ENCODE results near the gene BMP6.

GRCh38 chr6:7902221-7902620 lies 176.3 kb downstream of the BMP6 start:
- TF ChIP-seq CTCF (conservative IDR thresholded peaks at IDR 0.05; ENCODE audit: low read depth in 2 of 2) (no peak), ZNF331 (CRISPR knock-in tag; IDR thresholded peaks at IDR 0.05; ENCODE audit: low read depth) (no peak), EZH2 (IDR thresholded peaks at IDR 0.05; ENCODE audit: low read depth, unreplicated experiment) (no peak), EZH2phosphoT487 (IDR thresholded peaks at IDR 0.05; ENCODE audit: unreplicated experiment) (no peak), POLR2AphosphoS5 (IDR thresholded peaks at IDR 0.05; ENCODE audit: low read depth) (no peak), NANOG (IDR thresholded peaks at IDR 0.05; ENCODE audit: borderline replicate concordance) (no peak), ETS1 (IDR thresholded peaks at IDR 0.05) (no peak), CREB1 (CRISPR knock-in tag; IDR thresholded peaks at IDR 0.05; ENCODE audit: low read depth) (no peak), JUNB (IDR thresholded peaks at IDR 0.05; ENCODE audit: unreplicated experiment) (no peak)
- TF ChIP-seq, protein P1, sequence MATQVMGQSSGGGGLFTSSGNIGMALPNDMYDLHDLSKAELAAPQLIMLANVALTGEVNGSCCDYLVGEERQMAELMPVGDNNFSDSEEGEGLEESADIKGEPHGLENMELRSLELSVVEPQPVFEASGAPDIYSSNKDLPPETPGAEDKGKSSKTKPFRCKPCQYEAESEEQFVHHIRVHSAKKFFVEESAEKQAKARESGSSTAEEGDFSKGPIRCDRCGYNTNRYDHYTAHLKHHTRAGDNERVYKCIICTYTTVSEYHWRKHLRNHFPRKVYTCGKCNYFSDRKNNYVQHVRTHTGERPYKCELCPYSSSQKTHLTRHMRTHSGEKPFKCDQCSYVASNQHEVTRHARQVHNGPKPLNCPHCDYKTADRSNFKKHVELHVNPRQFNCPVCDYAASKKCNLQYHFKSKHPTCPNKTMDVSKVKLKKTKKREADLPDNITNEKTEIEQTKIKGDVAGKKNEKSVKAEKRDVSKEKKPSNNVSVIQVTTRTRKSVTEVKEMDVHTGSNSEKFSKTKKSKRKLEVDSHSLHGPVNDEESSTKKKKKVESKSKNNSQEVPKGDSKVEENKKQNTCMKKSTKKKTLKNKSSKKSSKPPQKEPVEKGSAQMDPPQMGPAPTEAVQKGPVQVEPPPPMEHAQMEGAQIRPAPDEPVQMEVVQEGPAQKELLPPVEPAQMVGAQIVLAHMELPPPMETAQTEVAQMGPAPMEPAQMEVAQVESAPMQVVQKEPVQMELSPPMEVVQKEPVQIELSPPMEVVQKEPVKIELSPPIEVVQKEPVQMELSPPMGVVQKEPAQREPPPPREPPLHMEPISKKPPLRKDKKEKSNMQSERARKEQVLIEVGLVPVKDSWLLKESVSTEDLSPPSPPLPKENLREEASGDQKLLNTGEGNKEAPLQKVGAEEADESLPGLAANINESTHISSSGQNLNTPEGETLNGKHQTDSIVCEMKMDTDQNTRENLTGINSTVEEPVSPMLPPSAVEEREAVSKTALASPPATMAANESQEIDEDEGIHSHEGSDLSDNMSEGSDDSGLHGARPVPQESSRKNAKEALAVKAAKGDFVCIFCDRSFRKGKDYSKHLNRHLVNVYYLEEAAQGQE (IDR thresholded peaks at IDR 0.05; ENCODE audit: unreplicated experiment) = no peak
